Measurements from ENCODE around the gene ABCF1.
A peak's percentile ranks its signal among the peaks of the same experiment; 100 is the strongest.
"Not testable (repeated sequence)": the region's sequence is repeated elsewhere in the genome, so short reads cannot be mapped to it uniquely, and the experiment has no call there.

The ABCF1 gene

DNA sequence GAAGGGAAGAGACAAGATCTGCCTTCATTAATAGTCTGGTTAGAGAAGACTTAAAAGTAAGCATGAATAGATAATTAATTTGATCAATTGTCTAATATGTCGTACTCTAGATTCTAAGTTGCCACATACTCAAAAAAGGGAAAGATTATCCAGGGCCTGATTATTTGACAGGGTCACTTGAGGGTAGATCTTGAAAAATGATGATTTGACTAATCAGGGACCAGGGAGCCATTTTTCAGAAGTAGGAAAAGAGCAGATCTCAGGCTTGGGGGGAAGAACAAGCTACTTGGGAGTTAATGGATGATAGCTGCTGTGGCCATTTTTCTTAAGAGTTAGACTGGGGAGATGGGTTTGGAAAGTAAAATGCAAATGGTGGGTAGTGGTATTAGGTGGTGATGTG, 21.0 kb downstream of the ABCF1 start:
- TF ChIP-seq, protein P1, sequence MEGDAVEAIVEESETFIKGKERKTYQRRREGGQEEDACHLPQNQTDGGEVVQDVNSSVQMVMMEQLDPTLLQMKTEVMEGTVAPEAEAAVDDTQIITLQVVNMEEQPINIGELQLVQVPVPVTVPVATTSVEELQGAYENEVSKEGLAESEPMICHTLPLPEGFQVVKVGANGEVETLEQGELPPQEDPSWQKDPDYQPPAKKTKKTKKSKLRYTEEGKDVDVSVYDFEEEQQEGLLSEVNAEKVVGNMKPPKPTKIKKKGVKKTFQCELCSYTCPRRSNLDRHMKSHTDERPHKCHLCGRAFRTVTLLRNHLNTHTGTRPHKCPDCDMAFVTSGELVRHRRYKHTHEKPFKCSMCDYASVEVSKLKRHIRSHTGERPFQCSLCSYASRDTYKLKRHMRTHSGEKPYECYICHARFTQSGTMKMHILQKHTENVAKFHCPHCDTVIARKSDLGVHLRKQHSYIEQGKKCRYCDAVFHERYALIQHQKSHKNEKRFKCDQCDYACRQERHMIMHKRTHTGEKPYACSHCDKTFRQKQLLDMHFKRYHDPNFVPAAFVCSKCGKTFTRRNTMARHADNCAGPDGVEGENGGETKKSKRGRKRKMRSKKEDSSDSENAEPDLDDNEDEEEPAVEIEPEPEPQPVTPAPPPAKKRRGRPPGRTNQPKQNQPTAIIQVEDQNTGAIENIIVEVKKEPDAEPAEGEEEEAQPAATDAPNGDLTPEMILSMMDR (conservative IDR thresholded peaks at IDR 0.05; ENCODE audit: low read length) = no peak
- DNase-seq (ENCODE audit: low read depth) = no peak
- no peak overlapping the region for H3K4me3 ChIP-seq (ENCODE audit: low read length)

DNA sequence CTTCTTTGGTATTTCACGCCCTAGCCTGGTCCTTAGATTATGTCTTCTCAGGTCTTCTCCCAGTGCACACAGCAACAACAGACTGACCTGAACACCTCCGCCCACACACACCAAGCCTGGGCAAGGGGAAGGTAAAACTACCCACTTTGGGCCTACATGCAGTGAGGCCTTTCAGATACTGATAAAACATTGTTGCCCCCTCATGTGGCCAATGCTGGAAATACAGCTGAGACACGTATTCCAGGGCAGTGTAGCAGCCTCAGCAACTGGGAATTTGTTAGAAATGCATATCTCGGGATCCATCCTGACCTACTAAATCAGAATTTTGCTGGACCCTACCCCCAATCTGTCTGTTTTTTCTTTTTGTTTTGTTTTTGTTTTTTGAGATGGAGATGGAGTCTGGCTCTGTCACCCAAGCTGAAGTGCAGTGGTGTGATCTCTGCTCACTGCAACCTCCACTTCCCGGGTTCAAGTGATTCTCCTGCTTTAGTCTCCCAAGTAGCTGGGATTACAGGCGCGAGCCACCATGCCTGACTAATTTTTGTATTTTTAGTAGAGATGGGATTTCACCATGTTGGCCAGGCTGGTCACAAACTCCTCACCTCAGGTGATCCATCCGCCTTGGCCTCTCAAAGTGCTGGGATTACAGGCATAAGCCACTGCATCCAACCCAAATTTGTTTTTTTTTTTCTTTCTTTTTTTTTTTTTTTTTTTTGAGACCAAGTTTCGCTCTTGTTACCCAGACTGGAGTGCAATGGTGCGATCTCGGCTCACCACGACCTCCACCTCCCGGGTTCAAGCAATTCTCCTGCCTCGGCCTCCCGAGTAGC, 26.3 kb downstream of the ABCF1 start:
- H3K4me3 ChIP-seq (ENCODE audit: low read length) = not testable (repeated sequence)
- TF ChIP-seq, protein P1 (conservative IDR thresholded peaks at IDR 0.05; ENCODE audit: low read length) = peak; percentile 84
- DNase-seq (ENCODE audit: low read depth) = peak; percentile 71

DNA sequence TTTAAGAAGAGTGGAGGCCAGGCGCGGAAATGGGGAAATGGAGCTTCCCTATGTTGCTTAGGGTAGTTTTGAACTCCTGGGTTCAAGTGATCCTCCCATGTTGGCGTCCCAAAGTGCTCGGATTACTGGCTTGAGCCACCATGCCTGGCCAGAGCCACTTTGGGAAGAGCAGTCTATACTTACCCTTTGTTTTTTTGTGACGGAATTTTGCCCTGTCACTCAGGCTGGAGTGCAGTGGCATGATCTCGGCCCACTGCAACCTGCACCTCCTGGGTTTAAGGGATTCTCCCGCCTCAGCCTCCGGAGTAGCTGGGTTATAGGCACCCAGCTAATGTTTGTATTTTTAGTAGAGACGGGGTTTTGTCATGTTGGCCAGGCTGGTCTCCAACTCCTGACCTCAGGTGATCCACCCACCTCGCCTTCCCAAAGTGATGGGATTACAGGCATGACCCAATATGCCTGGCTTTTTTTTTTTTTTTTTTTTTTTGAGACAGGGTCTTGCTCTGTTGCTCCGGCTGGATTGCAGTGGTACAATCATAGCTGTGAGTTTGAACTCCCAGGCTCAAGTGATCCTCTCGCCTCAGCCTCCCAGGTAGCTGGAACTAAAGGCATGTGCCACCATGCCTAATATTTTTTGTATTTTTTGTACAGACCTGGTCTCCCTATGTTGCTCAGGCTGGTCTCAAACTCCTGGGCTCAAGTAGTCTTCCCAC, 27.8 kb downstream of the ABCF1 start:
- TF ChIP-seq, protein P1 (conservative IDR thresholded peaks at IDR 0.05; ENCODE audit: low read length) = no peak
- H3K4me3 ChIP-seq (ENCODE audit: low read length) = no peak overlapping the region
- DNase-seq (ENCODE audit: low read depth) = no peak

DNA sequence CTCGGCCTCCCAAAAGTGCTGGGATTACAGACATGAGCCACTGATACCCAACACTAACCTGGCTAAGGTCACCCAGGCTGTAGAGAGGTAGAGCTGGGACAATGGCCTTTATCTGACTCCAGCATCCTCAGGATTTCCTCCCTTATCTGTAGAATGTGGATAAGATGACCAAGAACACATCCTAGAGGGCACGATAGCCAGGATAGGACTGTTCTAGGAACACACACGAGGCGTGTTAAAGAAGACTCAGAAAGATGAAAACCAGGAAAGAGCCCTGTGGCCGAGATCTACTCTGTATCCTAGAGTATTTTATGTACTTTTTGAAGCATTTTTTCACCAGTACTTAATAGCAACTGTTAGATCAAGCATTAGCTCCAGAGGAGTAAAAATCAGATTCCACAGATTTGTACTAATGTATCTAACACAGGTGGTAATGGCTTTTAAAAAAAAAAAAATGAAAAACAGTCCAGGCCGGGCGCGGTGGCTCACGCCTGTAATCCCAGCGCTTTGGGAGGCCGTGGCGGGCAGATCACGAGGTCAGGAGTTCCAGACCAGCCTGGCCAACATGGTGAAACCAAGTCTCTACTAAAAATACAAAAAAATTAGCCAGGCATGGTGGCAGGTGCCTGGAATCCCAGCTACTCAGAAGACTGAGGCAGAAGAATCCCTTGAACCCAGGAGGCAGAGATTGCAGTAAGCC, 28.5 kb downstream of the ABCF1 start:
- DNase-seq (ENCODE audit: low read depth) = no peak
- TF ChIP-seq, protein P1 (conservative IDR thresholded peaks at IDR 0.05; ENCODE audit: low read length) = no peak
- H3K4me3 ChIP-seq (ENCODE audit: low read length) = no peak overlapping the region

DNA sequence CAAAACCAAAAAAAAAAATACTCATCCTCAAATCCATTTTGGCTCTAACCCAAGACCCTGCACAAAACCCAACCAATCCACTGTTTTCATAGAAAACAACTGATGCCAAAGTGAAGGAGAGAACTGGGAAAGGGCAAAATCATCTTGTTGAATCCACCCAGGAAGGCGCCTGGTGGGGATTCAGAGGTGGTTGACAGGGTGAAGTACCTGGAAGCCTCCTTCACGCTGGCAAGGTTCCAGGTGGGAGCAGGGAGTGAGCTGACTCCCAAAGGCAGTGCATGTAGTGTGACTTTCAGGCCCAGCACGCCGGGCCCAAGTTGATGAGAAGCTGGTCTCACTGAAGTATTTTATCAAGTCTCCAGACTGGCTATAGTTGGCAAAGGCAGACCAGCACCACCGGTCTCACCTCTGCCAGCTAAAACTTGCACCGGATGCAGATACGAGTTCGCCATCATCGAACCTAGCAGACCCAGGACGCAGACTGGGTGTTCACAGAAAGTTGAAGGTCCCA, 29.3 kb downstream of the ABCF1 start:
- TF ChIP-seq, protein P1 (conservative IDR thresholded peaks at IDR 0.05; ENCODE audit: low read length) = no peak
- no peak for DNase-seq (ENCODE audit: low read depth)
- H3K4me3 ChIP-seq (ENCODE audit: low read length) = no peak overlapping the region

DNA sequence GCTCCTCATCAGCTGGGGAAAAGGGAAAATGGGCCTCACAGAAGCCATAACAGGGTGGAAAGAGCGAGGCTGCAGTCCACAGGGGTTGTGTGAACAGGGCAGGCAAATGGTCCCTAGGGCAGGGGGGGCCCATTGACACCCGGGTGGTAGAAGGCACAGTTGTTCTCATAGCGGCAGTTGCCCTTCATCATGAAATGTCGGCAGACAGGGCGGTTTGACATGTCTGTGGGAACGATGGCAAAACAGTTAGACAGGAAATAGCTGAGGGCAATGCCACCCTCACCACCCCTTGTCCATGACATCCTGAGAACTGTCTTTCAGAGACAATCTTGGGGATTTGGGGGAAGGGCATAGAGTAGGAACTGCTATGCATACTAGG, 30.2 kb downstream of the ABCF1 start:
- H3K4me3 ChIP-seq (ENCODE audit: low read length) = no peak overlapping the region
- TF ChIP-seq, protein P1 (conservative IDR thresholded peaks at IDR 0.05; ENCODE audit: low read length) = no peak
- no peak for DNase-seq (ENCODE audit: low read depth)
